VCaP (cell line): Measurements from ENCODE around the gene FHL5.

Experiments
- H3K27ac ChIP-seq: fragments of 450-650 bp; 2 replicates; pipeline ENCODE4 v1.5.1; 2017
- CTCF ChIP-seq: fragments of 450-650 bp; conservative IDR thresholded peaks from 2 replicates; pipeline ENCODE4 v1.5.1; 2017; ENCODE audit warnings: mild to moderate bottlenecking, moderate library complexity

FHL5 gene

GRCh38 chr6:96657344-96657743 lies 94.4 kb downstream of the FHL5 start:
- H3K27ac ChIP-seq: no peak overlapping the region
- no peak for TF ChIP-seq CTCF

GRCh38 chr6:96659084-96659845 lies 96.3 kb downstream of the FHL5 start:
- TF ChIP-seq CTCF: no peak
- no peak overlapping the region for H3K27ac ChIP-seq
